GM12878 (cell line): ENCODE data around the gene BRICD5. TPM values are rescaled to one million over a fixed set of nuclear protein-coding genes. Genes with fewer than 3 reads are reported as not detected.

Experiments used
- ATAC-seq: fragments of 200-7000 bp; cut with Tn5 transposase; 3 replicates; pipeline ENCODE4 v1.9.1; 2020; ENCODE audit warnings: mild to moderate bottlenecking, moderate library complexity
- BruUV-seq: library from RNA; stranded (reverse); fragments of 400-500 nt; replicated peaks from 2 replicates; lab custom pipeline; 2021; lab: Mats Ljungman, UMichigan
- CTCF ChIA-PET: fragments of 300-600 bp; sonication (Branson Sonifier 250); formaldehyde crosslinking; extraction: SDS; loops from one replicate; lab custom pipeline; 2021; ENCODE audit warnings: inconsistent platforms; lab: Yijun Ruan, JAX
- POLR2A ChIA-PET: fragments of 350-600 bp; formaldehyde crosslinking; extraction: SDS; loops from one replicate; lab custom pipeline; 2021; ENCODE audit warnings: inconsistent platforms; lab: Charles Lee
- RAD21 ChIA-PET: fragments of 300-600 bp; sonication (Branson Sonifier 250); formaldehyde crosslinking; loops from one replicate; lab custom pipeline; 2023; ENCODE audit warnings: antibody characterized with exemption; ENCODE audit not compliant: unreplicated experiment; lab: Charles Lee
- SMC1A ChIA-PET: fragments of 300-600 bp; sonication (Branson Sonifier 250); formaldehyde crosslinking; loops from one replicate; lab custom pipeline; 2023; ENCODE audit not compliant: unreplicated experiment, uncharacterized antibody; lab: Charles Lee
- DNase-seq: peaks from one replicate; pipeline ENCODE4 v3.0.0-alpha.2; 2011; ENCODE audit warnings: low read depth, low spot score
- FAIRE-seq: peaks from 3 replicates; lab custom pipeline; 2011; peaks lifted over from hg19 to GRCh38; lab: Jason Lieb, UNC
- H2AFZ ChIP-seq: 2 replicates; pipeline ENCODE4 v1.6.0; 2011; ENCODE audit warnings: low read depth, low read length, control low read depth; ENCODE audit not compliant: control insufficient read depth
- H3K27ac ChIP-seq: 2 replicates; pipeline ENCODE4 v1.5.1; 2011; ENCODE audit warnings: control low read depth; ENCODE audit not compliant: control insufficient read depth, insufficient read depth
- H3K27me3 ChIP-seq, 2 experiments: replicated peaks in 1 of 2; 2 replicates each; pipeline versions ENCODE4 v1.6.0 to v1.6.1; 2011; ENCODE audit warnings: low read length in 1 of 2; ENCODE audit not compliant: control insufficient read depth in 2 of 2, insufficient read depth in 2 of 2
- H3K36me3 ChIP-seq, 2 experiments: 2 replicates each; pipeline ENCODE4 v1.5.1; 2011; ENCODE audit warnings: low read length in 1 of 2; ENCODE audit not compliant: control insufficient read depth in 2 of 2, insufficient read depth in 2 of 2
- H3K4me1 ChIP-seq: 2 replicates; pipeline ENCODE4 v1.6.1; 2011; ENCODE audit warnings: mild to moderate bottlenecking, low read length, moderate library complexity, mixed read lengths; ENCODE audit not compliant: control insufficient read depth, insufficient read depth
- H3K4me2 ChIP-seq: 2 replicates; pipeline ENCODE4 v1.6.0; 2011; ENCODE audit warnings: control low read depth; ENCODE audit not compliant: control insufficient read depth, insufficient read depth
- H3K4me3 ChIP-seq: fragments of 200-600 bp; sonication (generic); 2 replicates; pipeline ENCODE4 v1.5.1; 2016
- H3K79me2 ChIP-seq: 2 replicates; pipeline ENCODE4 v1.6.0; 2011; ENCODE audit warnings: low read length; ENCODE audit not compliant: control insufficient read depth, insufficient read depth
- H3K9ac ChIP-seq: 2 replicates; pipeline ENCODE4 v1.8.0; 2011; ENCODE audit warnings: low read length, control low read depth, mixed read lengths; ENCODE audit not compliant: control insufficient read depth, insufficient read depth
- H3K9me3 ChIP-seq: replicated peaks from 3 replicates; pipeline ENCODE4 v1.5.1; 2011; ENCODE audit warnings: mild to moderate bottlenecking, low read length; ENCODE audit not compliant: control insufficient read depth, insufficient read depth
- H4K20me1 ChIP-seq: 2 replicates; pipeline ENCODE4 v1.6.0; 2011; ENCODE audit not compliant: control insufficient read depth, insufficient read depth
- CTCF ChIP-seq, 3 experiments: IDR thresholded peaks in 2 of 3; conservative IDR thresholded peaks in 1 of 3; 2 replicates each; pipeline ENCODE4 v1.5.1; 2011; ENCODE audit warnings: low read depth in 3 of 3, low read length in 3 of 3, mild to moderate bottlenecking in 3 of 3, control low read depth in 2 of 3, moderate library complexity in 2 of 3, inconsistent platforms in 1 of 3, mixed read lengths in 1 of 3; ENCODE audit not compliant: control insufficient read depth in 2 of 3, insufficient read depth in 1 of 3; ENCODE audit errors: extremely low read depth in 1 of 3
- EED ChIP-seq: sonication (generic); IDR thresholded peaks from 2 replicates; pipeline ENCODE4 v1.6.1; 2016; ENCODE audit warnings: antibody characterized with exemption, low read depth
- ELK1 ChIP-seq: IDR thresholded peaks from 2 replicates; pipeline ENCODE4 v1.6.1; 2012; ENCODE audit warnings: low read depth, low read length, improper control_type of control experiment
- IKZF2 ChIP-seq, 2 experiments: fragments of 450-650 bp; IDR thresholded peaks; 2 replicates each; pipeline ENCODE4 v1.6.1; 2017; ENCODE audit warnings: mild to moderate bottlenecking in 2 of 2, moderate library complexity in 2 of 2
- IRF5 ChIP-seq: fragments of 450-650 bp; IDR thresholded peaks from 2 replicates; pipeline ENCODE4 v1.6.1; 2017; ENCODE audit warnings: borderline replicate concordance
- NR2C1 ChIP-seq: fragments of 450-650 bp; IDR thresholded peaks from 2 replicates; pipeline ENCODE4 v1.6.1; 2017; ENCODE audit warnings: antibody characterized with exemption, mild to moderate bottlenecking, moderate library complexity
- NR2C2 ChIP-seq: IDR thresholded peaks from 2 replicates; pipeline ENCODE4 v1.6.1; 2011; ENCODE audit warnings: borderline replicate concordance, low read depth; ENCODE audit not compliant: control insufficient read depth, insufficient read length
- PBX3 ChIP-seq: IDR thresholded peaks from 2 replicates; pipeline ENCODE4 v1.6.1; 2011; ENCODE audit warnings: mild to moderate bottlenecking, low read depth, low read length, moderate library complexity; ENCODE audit not compliant: insufficient replicate concordance
- TBL1XR1 ChIP-seq: IDR thresholded peaks from 2 replicates; pipeline ENCODE4 v1.6.1; 2012; ENCODE audit warnings: low read depth, low read length, improper control_type of control experiment
- ZBTB33 ChIP-seq: fragments of 450-650 bp; IDR thresholded peaks from 2 replicates; pipeline ENCODE4 v1.6.1; 2017; ENCODE audit warnings: mild to moderate bottlenecking
- ZNF622 ChIP-seq: fragments of 450-650 bp; IDR thresholded peaks from 2 replicates; pipeline ENCODE4 v1.6.1; 2017; ENCODE audit warnings: mild to moderate bottlenecking, inconsistent platforms
- ZSCAN29 ChIP-seq: fragments of 450-650 bp; IDR thresholded peaks from 2 replicates; pipeline ENCODE4 v1.6.1; 2017; ENCODE audit warnings: mild to moderate bottlenecking, moderate library complexity
- WGBS: methylation state at CpG from one replicate; pipeline ENCODE4 v1.1.6; 2016; ENCODE audit warnings: low lambda C conversion rate; ENCODE audit not compliant: insufficient replicate concordance, insufficient coverage; ENCODE audit errors: missing lambda C conversion rate; 5-methylcytosine and 5-hydroxymethylcytosine counted together
- in situ Hi-C: fragments of 300-500 bp; cut with MboI; formaldehyde crosslinking; loops from 9 replicates; pipeline ENCODE4 v1.14.3; 2018; ENCODE audit warnings: mixed read lengths
- intact Hi-C: fragments of 100-400 bp; cut with micrococcal nuclease; formaldehyde crosslinking; loops from one replicate; pipeline ENCODE4 v1.14.2; 2022; ENCODE audit not compliant: unreplicated experiment
- polyA plus RNA-seq, 11 experiments: library from polyadenylated mRNA; depleted of rRNA in 4 of 11; unstranded in 6 of 11; stranded (reverse) in 5 of 11; fragments of >200 nt; fragmentation: Nextera tagmentation in 4 of 11; fragmentation: Illumina TruSeq in 1 of 11; extraction: Ambion mirVana in 4 of 11; extraction: Trizol in 1 of 11; gene quantifications; 1 replicate in 1 of 11; 2 replicates in 10 of 11; pipeline versions ENCODE4 v1.2.1 to v1.2.3, GENCODE V29; 2011 to 2016; ENCODE audit warnings: inconsistent platforms in 2 of 11, missing spikeins in 2 of 11, low read depth in 1 of 11
- total RNA-seq, 4 experiments: library from RNA; depleted of rRNA in 3 of 4; stranded (reverse); fragments of >200 nt in 3 of 4; fragmentation: Illumina TruSeq in 1 of 4; extraction: Trizol in 1 of 4; gene quantifications; 2 replicates each; pipeline versions ENCODE4 v1.2.1 to v1.2.3, GENCODE V29; 2013 to 2021

Gene BRICD5
- total and polyA plus RNA-seq, 10 of the 15 experiments (the other 5 are each of a cell fraction or from before 2014, with no cell fraction given), result 0.58 to 11.6 (median 1.5) TPM; not detected in 1

- TF ChIP-seq NR2C2, result peak; percentile 65
- TF ChIP-seq NR2C1, result peak; percentile 90
These were observed 4.7 kb downstream of the BRICD5 start (continued) for GRCh38 chr16:2205967-2206313.

GRCh38 chr16:2205104-2205966 is 5.3 kb downstream of the BRICD5 start, which contains the start of gene MLST8:
MLST8 (plus strand) TSS chr16:2205454; CDS start chr16:2206086, 632 bp downstream.
- Histone ChIP-seq H3K79me2 (peaks cover 20% of the 10 kb centered on the region), H3K27ac (peak within 1 kb of the TSS; percentile 96), H3K9me3 (no peaks in the 10 kb centered on the region), H4K20me1 (no peaks in the 10 kb centered on the region), H2AFZ (peak within 1 kb of the TSS; percentile 87), H3K36me3 (peaks cover 8 to 16% of the 10 kb centered on the region in 2 experiments; a peak in 3 of 4 replicates), H3K9ac (peak within 1 kb of the TSS; percentile 78), H3K27me3 (no peaks in the 10 kb centered on the region), H3K4me2 (peak within 1 kb of the TSS; percentile 89), H3K4me1 (peaks cover 6% of the 10 kb centered on the region; the same call in 1 of the 2 replicates), H3K4me3 (peak within 1 kb of the TSS; percentile 93)
- ChIA-PET CTCF (interaction anchor here (0.7 to 1.3 kb wide), 2 partner anchors 9 to 201 kb away, joined by 3 to 6 read pairs; partner anchors contain the start of gene PGP), POLR2A (interaction anchor here (0.6 to 1.5 kb wide), 4 partner anchors 9 to 47 kb away, joined by 3 to 5 read pairs (median 4); partner anchors contain the start of genes ECI1 and PGP), SMC1A (no interaction called here), RAD21 (interaction anchor here (1.0 to 1.5 kb wide), 2 partner anchors 9 to 46 kb away, joined by 3 read pairs; partner anchors contain the start of genes ECI1 and PGP)
- no TSS peak for BruUV-seq
- intact Hi-C loops (loop anchor here (5.0 kb wide), 1 partner anchor 47 kb away; the partner anchor contains the start of gene ECI1), in situ Hi-C loops (no loop called here)
- FAIRE-seq (peak; percentile 80), ATAC-seq (peak; percentile 85), DNase-seq (peak; percentile 45)
- WGBS, result under 1% methylated on average over 89 of the region's 93 CpGs
- TF ChIP-seq ZSCAN29, result no peak
- peak; percentile 28; the same call in 1 of the 2 replicates for TF ChIP-seq EED
- TF ChIP-seq CTCF (IDR thresholded peaks at IDR 0.05 in 2 of 3, conservative IDR thresholded peaks at IDR 0.05 in 1 of 3; ENCODE audit: control insufficient read depth in 2 of 3, extremely low read depth in 1 of 3, insufficient read depth in 1 of 3, low read depth in 3 of 3, low read length in 3 of 3), result peak in 1 of 3 experiments; percentile 2; a peak in 1 of 6 replicates
- no peak for TF ChIP-seq ZNF622
- 0 out of 2 replicates have a peak, but pooled peaks have one; percentile 67 for TF ChIP-seq TBL1XR1
- TF ChIP-seq PBX3, result no peak
- no peak for TF ChIP-seq ZBTB33
- TF ChIP-seq IRF5, result no peak
- peak in 1 of 2 experiments; percentile 19; a peak in 1 of 4 replicates for TF ChIP-seq IKZF2 (IDR thresholded peaks at IDR 0.05)
- TF ChIP-seq ELK1, result no peak; the same call in 1 of the 2 replicates
